ENCODE measurements around the gene SPATA9. TPM values are rescaled to one million over a fixed set of nuclear protein-coding genes. Genes with fewer than 3 reads are reported as not detected.

The SPATA9 gene
- total and polyA plus RNA-seq, 2 of the 13 experiments (the other 11 are each of a cell fraction or from before 2014, with no cell fraction given), result not detected

DNA sequence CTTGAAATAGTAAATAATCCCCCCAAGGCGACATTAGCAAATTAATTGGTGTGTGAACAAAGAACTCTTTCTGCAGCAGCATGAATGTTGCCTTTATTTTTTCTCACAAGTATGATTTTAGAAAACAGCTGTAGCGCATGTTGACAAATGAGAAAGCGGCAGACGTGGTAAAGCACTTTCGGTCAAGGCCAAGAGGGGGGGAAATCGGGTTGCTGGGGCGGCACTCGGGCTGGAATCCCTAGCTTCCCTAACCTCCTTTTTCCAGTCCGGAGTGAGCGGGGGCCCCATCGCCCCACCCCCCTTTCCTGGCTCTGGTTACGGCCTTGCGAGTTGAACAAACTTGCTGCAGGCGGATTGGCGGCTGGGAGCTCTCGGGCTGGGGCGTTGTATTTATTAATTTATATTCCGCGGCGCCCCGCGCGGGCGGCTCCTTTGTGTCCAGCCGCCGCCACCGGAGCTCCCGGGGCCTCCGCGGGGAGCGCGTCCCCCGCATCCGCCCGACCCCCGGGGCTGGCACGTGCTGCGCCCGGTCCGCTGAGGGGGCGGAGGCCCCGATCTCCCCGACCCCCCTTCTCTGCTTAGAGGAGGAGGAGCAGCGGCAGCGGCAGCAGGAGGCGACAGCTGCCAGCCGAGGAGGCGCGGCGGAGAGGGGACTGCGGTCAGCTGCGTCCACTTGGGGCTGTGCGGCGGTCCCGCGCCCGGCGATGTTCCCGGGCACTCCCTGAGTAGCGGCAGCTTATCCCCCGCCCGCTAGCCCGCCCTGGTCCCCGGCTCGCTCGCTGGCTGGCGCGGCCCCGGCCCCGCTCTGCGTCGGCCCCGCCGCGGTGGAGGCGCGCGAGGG is 48.2 kb upstream of the SPATA9 start, which contains the start of gene RHOBTB3 (continued):
- TF ChIP-seq, protein P1, sequence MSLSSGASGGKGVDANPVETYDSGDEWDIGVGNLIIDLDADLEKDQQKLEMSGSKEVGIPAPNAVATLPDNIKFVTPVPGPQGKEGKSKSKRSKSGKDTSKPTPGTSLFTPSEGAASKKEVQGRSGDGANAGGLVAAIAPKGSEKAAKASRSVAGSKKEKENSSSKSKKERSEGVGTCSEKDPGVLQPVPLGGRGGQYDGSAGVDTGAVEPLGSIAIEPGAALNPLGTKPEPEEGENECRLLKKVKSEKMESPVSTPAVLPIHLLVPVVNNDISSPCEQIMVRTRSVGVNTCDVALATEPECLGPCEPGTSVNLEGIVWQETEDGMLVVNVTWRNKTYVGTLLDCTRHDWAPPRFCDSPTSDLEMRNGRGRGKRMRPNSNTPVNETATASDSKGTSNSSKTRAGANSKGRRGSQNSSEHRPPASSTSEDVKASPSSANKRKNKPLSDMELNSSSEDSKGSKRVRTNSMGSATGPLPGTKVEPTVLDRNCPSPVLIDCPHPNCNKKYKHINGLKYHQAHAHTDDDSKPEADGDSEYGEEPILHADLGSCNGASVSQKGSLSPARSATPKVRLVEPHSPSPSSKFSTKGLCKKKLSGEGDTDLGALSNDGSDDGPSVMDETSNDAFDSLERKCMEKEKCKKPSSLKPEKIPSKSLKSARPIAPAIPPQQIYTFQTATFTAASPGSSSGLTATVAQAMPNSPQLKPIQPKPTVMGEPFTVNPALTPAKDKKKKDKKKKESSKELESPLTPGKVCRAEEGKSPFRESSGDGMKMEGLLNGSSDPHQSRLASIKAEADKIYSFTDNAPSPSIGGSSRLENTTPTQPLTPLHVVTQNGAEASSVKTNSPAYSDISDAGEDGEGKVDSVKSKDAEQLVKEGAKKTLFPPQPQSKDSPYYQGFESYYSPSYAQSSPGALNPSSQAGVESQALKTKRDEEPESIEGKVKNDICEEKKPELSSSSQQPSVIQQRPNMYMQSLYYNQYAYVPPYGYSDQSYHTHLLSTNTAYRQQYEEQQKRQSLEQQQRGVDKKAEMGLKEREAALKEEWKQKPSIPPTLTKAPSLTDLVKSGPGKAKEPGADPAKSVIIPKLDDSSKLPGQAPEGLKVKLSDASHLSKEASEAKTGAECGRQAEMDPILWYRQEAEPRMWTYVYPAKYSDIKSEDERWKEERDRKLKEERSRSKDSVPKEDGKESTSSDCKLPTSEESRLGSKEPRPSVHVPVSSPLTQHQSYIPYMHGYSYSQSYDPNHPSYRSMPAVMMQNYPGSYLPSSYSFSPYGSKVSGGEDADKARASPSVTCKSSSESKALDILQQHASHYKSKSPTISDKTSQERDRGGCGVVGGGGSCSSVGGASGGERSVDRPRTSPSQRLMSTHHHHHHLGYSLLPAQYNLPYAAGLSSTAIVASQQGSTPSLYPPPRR (CRISPR knock-in tag; IDR thresholded peaks at IDR 0.05; ENCODE audit: borderline replicate concordance), result no peak
- TF ChIP-seq MATR3 (CRISPR knock-in tag; IDR thresholded peaks at IDR 0.05) (no peak), NPAS2 (CRISPR knock-in tag; IDR thresholded peaks at IDR 0.05; ENCODE audit: borderline replicate concordance) (no peak), KDM3A (CRISPR knock-in tag; IDR thresholded peaks at IDR 0.05; ENCODE audit: low read depth) (no peak), MED13 (CRISPR knock-in tag; IDR thresholded peaks at IDR 0.05) (0 out of 2 replicates have a peak, but pooled peaks have one; percentile 27), ZFP41 (CRISPR knock-in tag; IDR thresholded peaks at IDR 0.05; ENCODE audit: borderline replicate concordance) (no peak), RARG (CRISPR knock-in tag; IDR thresholded peaks at IDR 0.05; ENCODE audit: low read depth) (no peak)
- TF ChIP-seq, protein P2, sequence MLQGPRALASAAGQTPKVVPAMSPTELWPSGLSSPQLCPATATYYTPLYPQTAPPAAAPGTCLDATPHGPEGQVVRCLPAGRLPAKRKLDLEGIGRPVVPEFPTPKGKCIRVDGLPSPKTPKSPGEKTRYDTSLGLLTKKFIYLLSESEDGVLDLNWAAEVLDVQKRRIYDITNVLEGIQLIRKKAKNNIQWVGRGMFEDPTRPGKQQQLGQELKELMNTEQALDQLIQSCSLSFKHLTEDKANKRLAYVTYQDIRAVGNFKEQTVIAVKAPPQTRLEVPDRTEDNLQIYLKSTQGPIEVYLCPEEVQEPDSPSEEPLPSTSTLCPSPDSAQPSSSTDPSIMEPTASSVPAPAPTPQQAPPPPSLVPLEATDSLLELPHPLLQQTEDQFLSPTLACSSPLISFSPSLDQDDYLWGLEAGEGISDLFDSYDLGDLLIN (CRISPR knock-in tag; IDR thresholded peaks at IDR 0.05; ENCODE audit: borderline replicate concordance), result no peak
- TF ChIP-seq, protein P3, sequence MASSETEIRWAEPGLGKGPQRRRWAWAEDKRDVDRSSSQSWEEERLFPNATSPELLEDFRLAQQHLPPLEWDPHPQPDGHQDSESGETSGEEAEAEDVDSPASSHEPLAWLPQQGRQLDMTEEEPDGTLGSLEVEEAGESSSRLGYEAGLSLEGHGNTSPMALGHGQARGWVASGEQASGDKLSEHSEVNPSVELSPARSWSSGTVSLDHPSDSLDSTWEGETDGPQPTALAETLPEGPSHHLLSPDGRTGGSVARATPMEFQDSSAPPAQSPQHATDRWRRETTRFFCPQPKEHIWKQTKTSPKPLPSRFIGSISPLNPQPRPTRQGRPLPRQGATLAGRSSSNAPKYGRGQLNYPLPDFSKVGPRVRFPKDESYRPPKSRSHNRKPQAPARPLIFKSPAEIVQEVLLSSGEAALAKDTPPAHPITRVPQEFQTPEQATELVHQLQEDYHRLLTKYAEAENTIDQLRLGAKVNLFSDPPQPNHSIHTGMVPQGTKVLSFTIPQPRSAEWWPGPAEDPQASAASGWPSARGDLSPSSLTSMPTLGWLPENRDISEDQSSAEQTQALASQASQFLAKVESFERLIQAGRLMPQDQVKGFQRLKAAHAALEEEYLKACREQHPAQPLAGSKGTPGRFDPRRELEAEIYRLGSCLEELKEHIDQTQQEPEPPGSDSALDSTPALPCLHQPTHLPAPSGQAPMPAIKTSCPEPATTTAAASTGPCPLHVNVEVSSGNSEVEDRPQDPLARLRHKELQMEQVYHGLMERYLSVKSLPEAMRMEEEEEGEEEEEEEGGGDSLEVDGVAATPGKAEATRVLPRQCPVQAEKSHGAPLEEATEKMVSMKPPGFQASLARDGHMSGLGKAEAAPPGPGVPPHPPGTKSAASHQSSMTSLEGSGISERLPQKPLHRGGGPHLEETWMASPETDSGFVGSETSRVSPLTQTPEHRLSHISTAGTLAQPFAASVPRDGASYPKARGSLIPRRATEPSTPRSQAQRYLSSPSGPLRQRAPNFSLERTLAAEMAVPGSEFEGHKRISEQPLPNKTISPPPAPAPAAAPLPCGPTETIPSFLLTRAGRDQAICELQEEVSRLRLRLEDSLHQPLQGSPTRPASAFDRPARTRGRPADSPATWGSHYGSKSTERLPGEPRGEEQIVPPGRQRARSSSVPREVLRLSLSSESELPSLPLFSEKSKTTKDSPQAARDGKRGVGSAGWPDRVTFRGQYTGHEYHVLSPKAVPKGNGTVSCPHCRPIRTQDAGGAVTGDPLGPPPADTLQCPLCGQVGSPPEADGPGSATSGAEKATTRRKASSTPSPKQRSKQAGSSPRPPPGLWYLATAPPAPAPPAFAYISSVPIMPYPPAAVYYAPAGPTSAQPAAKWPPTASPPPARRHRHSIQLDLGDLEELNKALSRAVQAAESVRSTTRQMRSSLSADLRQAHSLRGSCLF (CRISPR knock-in tag; IDR thresholded peaks at IDR 0.05; ENCODE audit: borderline replicate concordance), result no peak
